Measurements from ENCODE around the gene LAMA3. TPM values are rescaled to one million over a fixed set of nuclear protein-coding genes. Genes with fewer than 3 reads are reported as not detected.

The LAMA3 gene
- total RNA-seq, 4 donors from 2014 or later = 46.5 to 75.4 (median 57.4) TPM

GRCh38 chr18:23924813-23925212 lies 235.6 kb downstream of the LAMA3 start:
- Histone ChIP-seq H3K4me1 (no peaks in the 10 kb centered on the region), H3K36me3 (no peaks in the 10 kb centered on the region), H3K27ac (no peak overlapping the region), H3K9me3 (no peaks in the 10 kb centered on the region), H3K4me3 (no peak overlapping the region), H3K27me3 (no peaks in the 10 kb centered on the region)
- intact Hi-C loops (cut with DNase I; ENCODE audit: low total_unique reads) = no loop called here
- TF ChIP-seq POLR2A (IDR thresholded peaks at IDR 0.05) = no peak
- TF ChIP-seq CTCF (IDR thresholded peaks at IDR 0.05) = no peak
- no peak for DNase-seq

GRCh38 chr18:23926571-23926970 lies 237.3 kb downstream of the LAMA3 start:
- H3K9me3 ChIP-seq = no peaks in the 10 kb centered on the region
- intact Hi-C loops (cut with DNase I; ENCODE audit: low total_unique reads) = no loop called here
- no peaks in the 10 kb centered on the region for H3K27me3 ChIP-seq
- H3K4me1 ChIP-seq = no peaks in the 10 kb centered on the region
- H3K36me3 ChIP-seq = no peaks in the 10 kb centered on the region
- H3K27ac ChIP-seq = no peak overlapping the region
- no peak for TF ChIP-seq CTCF (IDR thresholded peaks at IDR 0.05)
- TF ChIP-seq POLR2A (IDR thresholded peaks at IDR 0.05) = no peak
- no peak overlapping the region for H3K4me3 ChIP-seq
- DNase-seq = no peak

- H3K27ac ChIP-seq = peak overlapping the region in 1 of 2 donors; percentile 16
- intact Hi-C loops (cut with DNase I; ENCODE audit: low total_unique reads) = no loop called here
- no peaks in the 10 kb centered on the region for H3K36me3 ChIP-seq
- no peaks in the 10 kb centered on the region for H3K4me1 ChIP-seq
- no peaks in the 10 kb centered on the region for H3K9me3 ChIP-seq
- no peaks in the 10 kb centered on the region for H3K27me3 ChIP-seq
- TF ChIP-seq CTCF (IDR thresholded peaks at IDR 0.05) (no peak), POLR2A (IDR thresholded peaks at IDR 0.05) (no peak)
- no peak overlapping the region for H3K4me3 ChIP-seq
- no peak for DNase-seq
These were observed 238.8 kb downstream of the LAMA3 start for GRCh38 chr18:23927821-23928746.

GRCh38 chr18:23929362-23929930 lies 240.2 kb downstream of the LAMA3 start:
- Histone ChIP-seq H3K36me3 (no peaks in the 10 kb centered on the region), H3K27me3 (no peaks in the 10 kb centered on the region), H3K27ac (no peak overlapping the region), H3K4me3 (no peak overlapping the region), H3K9me3 (no peaks in the 10 kb centered on the region), H3K4me1 (no peaks in the 10 kb centered on the region)
- no peak for DNase-seq
- TF ChIP-seq POLR2A (IDR thresholded peaks at IDR 0.05) = no peak
- TF ChIP-seq CTCF (IDR thresholded peaks at IDR 0.05) = no peak
- intact Hi-C loops (cut with DNase I; ENCODE audit: low total_unique reads) = no loop called here

GRCh38 chr18:23930002-23930401 lies 240.7 kb downstream of the LAMA3 start:
- Histone ChIP-seq H3K36me3 (no peaks in the 10 kb centered on the region), H3K9me3 (no peaks in the 10 kb centered on the region), H3K4me1 (no peaks in the 10 kb centered on the region), H3K4me3 (no peak overlapping the region), H3K27ac (no peak overlapping the region), H3K27me3 (no peaks in the 10 kb centered on the region)
- no peak for TF ChIP-seq POLR2A (IDR thresholded peaks at IDR 0.05)
- TF ChIP-seq CTCF (IDR thresholded peaks at IDR 0.05) = no peak
- intact Hi-C loops (cut with DNase I; ENCODE audit: low total_unique reads) = no loop called here
- DNase-seq = no peak
